Hepatocyte (in vitro differentiated cells): ENCODE measurements around the gene ITPRID1. TPM values are rescaled to one million over a fixed set of nuclear protein-coding genes. Genes with fewer than 3 reads are reported as not detected.

Experiments used
- DNase-seq: peaks from one replicate; pipeline ENCODE4 v3.0.0-alpha.2; 2016; ENCODE audit warnings: low spot score
- H2AFZ ChIP-seq: fragments of 200-600 bp; sonication (generic); 2 replicates; pipeline ENCODE4 v1.6.0; 2016; ENCODE audit warnings: antibody characterized with exemption, mild to moderate bottlenecking
- H3K27ac ChIP-seq: fragments of 200-600 bp; sonication (generic); 2 replicates; pipeline ENCODE4 v1.5.1; 2016; ENCODE audit warnings: mild to moderate bottlenecking
- H3K27me3 ChIP-seq: fragments of 200-600 bp; sonication (generic); 2 replicates; pipeline ENCODE4 v1.6.1; 2016
- H3K36me3 ChIP-seq: fragments of 200-600 bp; sonication (generic); replicated peaks from 2 replicates; pipeline ENCODE4 v1.5.1; 2016; ENCODE audit warnings: low read depth; ENCODE audit not compliant: insufficient read depth
- H3K4me1 ChIP-seq: fragments of 200-600 bp; sonication (generic); 2 replicates; pipeline ENCODE4 v1.5.1; 2016; ENCODE audit warnings: mild to moderate bottlenecking, moderate library complexity; ENCODE audit not compliant: insufficient read depth
- H3K4me2 ChIP-seq: fragments of 200-600 bp; sonication (generic); 2 replicates; pipeline ENCODE4 v1.6.0; 2016
- H3K4me3 ChIP-seq: fragments of 200-600 bp; sonication (generic); 2 replicates; pipeline ENCODE4 v1.5.1; 2016; ENCODE audit warnings: mild to moderate bottlenecking
- H3K79me2 ChIP-seq: fragments of 200-600 bp; sonication (generic); 2 replicates; pipeline ENCODE4 v1.6.0; 2017; ENCODE audit warnings: mild to moderate bottlenecking
- H3K9me2 ChIP-seq: fragments of 200-600 bp; sonication (generic); replicated peaks from 2 replicates; pipeline ENCODE4 v1.6.0; 2017; ENCODE audit warnings: mild to moderate bottlenecking; ENCODE audit not compliant: insufficient read depth
- H3K9me3 ChIP-seq: fragments of 200-600 bp; sonication (generic); 2 replicates; pipeline ENCODE4 v1.5.1; 2016; ENCODE audit warnings: low read depth, mild to moderate bottlenecking
- H4K20me1 ChIP-seq: fragments of 200-600 bp; sonication (generic); 2 replicates; pipeline ENCODE4 v1.6.0; 2016; ENCODE audit warnings: mild to moderate bottlenecking; ENCODE audit not compliant: insufficient read depth, poor library complexity, severe bottlenecking
- CTCF ChIP-seq: fragments of 200-600 bp; sonication (generic); IDR thresholded peaks from 2 replicates; pipeline ENCODE4 v1.5.1; 2016; ENCODE audit warnings: antibody characterized with exemption, mild to moderate bottlenecking; ENCODE audit not compliant: poor library complexity
- EZH2 ChIP-seq: fragments of 200-600 bp; sonication (generic); IDR thresholded peaks from 2 replicates; pipeline ENCODE4 v1.6.1; 2016; ENCODE audit warnings: antibody characterized with exemption, mild to moderate bottlenecking, borderline replicate concordance
- EZH2phosphoT487 ChIP-seq: fragments of 200-600 bp; sonication (generic); IDR thresholded peaks from one replicate; pipeline ENCODE4 v1.6.1; 2018; ENCODE audit warnings: antibody characterized with exemption, mild to moderate bottlenecking, low read depth, moderate library complexity; ENCODE audit not compliant: unreplicated experiment, severe bottlenecking
- WGBS: methylation state at CpG from one replicate; pipeline ENCODE4 v1.1.6; 2016; ENCODE audit warnings: low lambda C conversion rate; ENCODE audit errors: missing lambda C conversion rate; 5-methylcytosine and 5-hydroxymethylcytosine counted together
- polyA plus RNA-seq: library from polyadenylated mRNA; unstranded; fragments of >200 nt; fragmentation: Nextera tagmentation; extraction: Ambion mirVana; gene quantifications from 2 replicates; pipeline ENCODE4 v1.2.1, GENCODE V29; 2016
- total RNA-seq: library from RNA; depleted of rRNA; stranded (reverse); fragments of >200 nt; gene quantifications from 2 replicates; pipeline ENCODE4 v1.2.3, GENCODE V29; 2014

Gene ITPRID1
- total and polyA plus RNA-seq, 2 experiments from 2014 or later = 0.06 TPM; not detected in 1

GRCh38 chr7:31545549-31545948, 31.7 kb downstream of the ITPRID1 start:
- TF ChIP-seq EZH2phosphoT487 = no peak
- no peak for TF ChIP-seq EZH2
- TF ChIP-seq CTCF = no peak
- WGBS = 53% methylated on average over 1 of the region's 1 CpG
- H2AFZ ChIP-seq = no peak overlapping the region

GRCh38 chr7:31549611-31550010, 35.7 kb downstream of the ITPRID1 start:
- Histone ChIP-seq H3K4me2 (no peak overlapping the region), H4K20me1 (no peaks in the 10 kb centered on the region), H3K36me3 (no peaks in the 10 kb centered on the region), H3K27me3 (no peaks in the 10 kb centered on the region), H3K9me2 (no peaks in the 10 kb centered on the region), H3K9me3 (no peaks in the 10 kb centered on the region), H3K4me3 (no peak overlapping the region), H3K79me2 (no peaks in the 10 kb centered on the region), H2AFZ (no peak overlapping the region), H3K4me1 (peaks cover 11% of the 10 kb centered on the region), H3K27ac (peak overlapping the region; percentile 35)
- TF ChIP-seq EZH2 (no peak), EZH2phosphoT487 (no peak)
- DNase-seq = peak; percentile 35

More at GRCh38 chr7:31545549-31545948, 31.7 kb downstream of the ITPRID1 start:
- no peak for DNase-seq
- Histone ChIP-seq H3K4me3 (no peak overlapping the region), H3K9me2 (no peaks in the 10 kb centered on the region), H3K4me2 (no peak overlapping the region), H3K27ac (no peak overlapping the region), H3K36me3 (no peaks in the 10 kb centered on the region), H4K20me1 (no peaks in the 10 kb centered on the region), H3K9me3 (no peaks in the 10 kb centered on the region), H3K79me2 (no peaks in the 10 kb centered on the region), H3K4me1 (peaks cover 13% of the 10 kb centered on the region), H3K27me3 (no peaks in the 10 kb centered on the region)

- H3K27ac ChIP-seq = peak overlapping the region; percentile 9
- H3K9me2 ChIP-seq = no peaks in the 10 kb centered on the region
- H3K79me2 ChIP-seq = no peaks in the 10 kb centered on the region
- 50% methylated on average over 1 of the region's 1 CpG for WGBS
- no peak overlapping the region for H3K4me2 ChIP-seq
- TF ChIP-seq EZH2 = no peak
- TF ChIP-seq CTCF = no peak
- TF ChIP-seq EZH2phosphoT487 = no peak
- H3K4me3 ChIP-seq = no peak overlapping the region
- no peaks in the 10 kb centered on the region for H3K9me3 ChIP-seq
- DNase-seq = no peak
- H3K36me3 ChIP-seq = no peaks in the 10 kb centered on the region
- H2AFZ ChIP-seq = no peak overlapping the region
- peaks cover 11% of the 10 kb centered on the region for H3K4me1 ChIP-seq
- no peaks in the 10 kb centered on the region for H4K20me1 ChIP-seq
- H3K27me3 ChIP-seq = no peaks in the 10 kb centered on the region
These were observed 36.5 kb downstream of the ITPRID1 start for GRCh38 chr7:31550432-31550831.

GRCh38 chr7:31553661-31554081, 39.8 kb downstream of the ITPRID1 start:
- Histone ChIP-seq H3K4me3 (no peak overlapping the region), H3K27ac (peak overlapping the region; percentile 35), H3K9me3 (no peaks in the 10 kb centered on the region), H3K9me2 (no peaks in the 10 kb centered on the region), H3K79me2 (no peaks in the 10 kb centered on the region), H4K20me1 (no peaks in the 10 kb centered on the region), H3K27me3 (no peaks in the 10 kb centered on the region), H3K4me1 (peaks cover 11% of the 10 kb centered on the region), H2AFZ (no peak overlapping the region), H3K4me2 (no peak overlapping the region), H3K36me3 (no peaks in the 10 kb centered on the region)
- peak; percentile 25 for DNase-seq
- no peak for TF ChIP-seq EZH2
- TF ChIP-seq CTCF = no peak
- no peak for TF ChIP-seq EZH2phosphoT487
